Stimulated activated CD8-positive, alpha-beta memory T cell treated with anti-CD3 and anti-CD28 coated beads, Interleukin-15, amount 100 ng/mL, for 24 hours (primary cell): ENCODE data around the gene NNT.
"Not testable (repeated sequence)": the region's sequence is repeated elsewhere in the genome, so short reads cannot be mapped to it uniquely, and the experiment has no call there.

Experiments
- DNase-seq: peaks from one replicate; pipeline ENCODE4 v3.0.0-alpha.2; 2020; ENCODE audit warnings: low read depth

The NNT gene

GRCh38 chr5:43667379-43667778 lies 64.4 kb downstream of the NNT start:
- not testable (repeated sequence) for DNase-seq

GRCh38 chr5:43674536-43674935 lies 71.6 kb downstream of the NNT start:
- no peak for DNase-seq

GRCh38 chr5:43675357-43675756 lies 72.4 kb downstream of the NNT start:
- DNase-seq = no peak

- DNase-seq = no peak
Measured at GRCh38 chr5:43676083-43676840, 73.3 kb downstream of the NNT start.

- DNase-seq = no peak
Measured at GRCh38 chr5:43677253-43677652, 74.3 kb downstream of the NNT start.

- DNase-seq = no peak
Measured at GRCh38 chr5:43679214-43679613, 76.2 kb downstream of the NNT start.

GRCh38 chr5:43680286-43680685 lies 77.3 kb downstream of the NNT start:
- no peak for DNase-seq

- DNase-seq = no peak
Measured at GRCh38 chr5:43683884-43684471, 81.0 kb downstream of the NNT start.

GRCh38 chr5:43685252-43685950 lies 82.4 kb downstream of the NNT start:
- no peak for DNase-seq

- DNase-seq = no peak
Measured at GRCh38 chr5:43687275-43687674, 84.3 kb downstream of the NNT start.

GRCh38 chr5:43691275-43691674 lies 88.3 kb downstream of the NNT start:
- DNase-seq = no peak

- no peak for DNase-seq
Measured at GRCh38 chr5:43691893-43692292, 88.9 kb downstream of the NNT start.

- DNase-seq = no peak
Measured at GRCh38 chr5:43693411-43693810, 90.4 kb downstream of the NNT start.

GRCh38 chr5:43694027-43694426 lies 91.0 kb downstream of the NNT start:
- no peak for DNase-seq

GRCh38 chr5:43696444-43696843 lies 93.5 kb downstream of the NNT start:
- DNase-seq = not testable (repeated sequence)

- no peak for DNase-seq
Measured at GRCh38 chr5:43699910-43700309, 96.9 kb downstream of the NNT start.

GRCh38 chr5:43700601-43701000 lies 97.6 kb downstream of the NNT start:
- no peak for DNase-seq

- DNase-seq = no peak
Measured at GRCh38 chr5:43701227-43701626, 98.2 kb downstream of the NNT start.

GRCh38 chr5:43702293-43702692 lies 99.3 kb downstream of the NNT start:
- no peak for DNase-seq

GRCh38 chr5:43702815-43703214 lies 99.8 kb downstream of the NNT start:
- DNase-seq = no peak

GRCh38 chr5:43704243-43704642 lies 101.3 kb downstream of the NNT start:
- DNase-seq = no peak

- DNase-seq = not testable (repeated sequence)
Measured at GRCh38 chr5:43706576-43706975, 103.6 kb downstream of the NNT start.

- DNase-seq = no peak
Measured at GRCh38 chr5:43711496-43711895, 108.5 kb downstream of the NNT start.
